ENCODE measurements around the gene IQCM.
"Not testable (repeated sequence)": the region's sequence is repeated elsewhere in the genome, so short reads cannot be mapped to it uniquely, and the experiment has no call there.

IQCM gene

DNA sequence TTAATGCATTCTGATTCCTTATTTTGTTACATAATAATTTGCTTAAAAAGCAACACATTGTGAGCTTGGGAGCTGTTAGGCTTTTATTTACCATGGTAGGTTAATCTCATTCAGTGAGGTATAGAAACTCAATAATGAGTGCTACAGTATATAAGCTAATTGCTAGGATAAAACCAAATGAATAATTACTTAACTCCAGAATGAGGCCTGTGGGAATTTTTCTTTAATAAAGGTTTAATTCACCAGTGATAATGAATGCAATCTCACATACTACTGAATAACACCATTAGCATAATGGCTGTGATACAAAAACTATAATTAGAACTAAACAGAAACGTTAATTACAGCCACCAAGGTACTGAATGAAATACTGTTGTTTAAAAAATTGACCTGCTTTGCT, 326.3 kb downstream of the IQCM start:
- DNase-seq (ENCODE audit: low read depth in 2 of 3, low spot score in 2 of 3), result no peak

DNA sequence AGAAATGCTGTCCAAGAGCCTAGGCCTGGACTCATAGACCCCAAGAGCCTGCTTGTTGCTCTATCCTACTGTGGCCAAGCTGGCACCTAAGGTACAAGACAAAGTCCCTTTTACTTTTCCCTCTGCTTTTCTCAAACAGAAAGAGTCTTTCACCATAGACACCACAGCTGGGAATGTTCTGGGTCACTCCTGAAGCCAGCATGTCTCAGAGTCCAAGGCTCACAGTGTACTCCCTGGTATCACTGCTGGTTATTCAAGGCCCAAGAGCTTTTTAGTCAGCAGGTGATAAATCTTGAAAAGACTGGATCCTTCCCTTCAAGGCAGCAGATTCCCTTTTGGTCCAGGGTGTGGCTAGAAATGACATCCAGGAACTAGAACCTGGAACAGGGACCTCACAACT, 328.8 kb downstream of the IQCM start:
- DNase-seq (ENCODE audit: low read depth in 2 of 3, low spot score in 2 of 3), result no peak

DNA sequence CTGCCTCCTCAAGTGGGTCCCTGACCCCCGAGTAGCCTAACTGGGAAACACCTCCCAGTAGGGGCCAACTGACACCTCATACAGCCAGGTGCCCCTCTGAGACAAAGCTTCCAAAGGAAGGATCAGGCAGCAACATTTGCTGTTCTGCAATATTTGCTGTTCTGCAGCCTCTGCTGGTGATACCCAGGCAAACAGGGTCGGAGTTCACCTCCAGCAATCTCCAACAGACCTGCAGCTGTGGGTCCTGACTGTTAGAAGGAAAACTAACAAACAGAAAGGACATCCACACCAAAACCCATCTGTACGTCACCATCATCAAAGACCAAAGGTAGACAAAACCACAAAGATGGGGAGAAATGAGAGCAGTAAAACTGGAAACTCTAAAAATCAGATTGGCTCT, 347.0 kb downstream of the IQCM start:
- DNase-seq (ENCODE audit: low read depth in 2 of 3, low spot score in 2 of 3), result not testable (repeated sequence)

DNA sequence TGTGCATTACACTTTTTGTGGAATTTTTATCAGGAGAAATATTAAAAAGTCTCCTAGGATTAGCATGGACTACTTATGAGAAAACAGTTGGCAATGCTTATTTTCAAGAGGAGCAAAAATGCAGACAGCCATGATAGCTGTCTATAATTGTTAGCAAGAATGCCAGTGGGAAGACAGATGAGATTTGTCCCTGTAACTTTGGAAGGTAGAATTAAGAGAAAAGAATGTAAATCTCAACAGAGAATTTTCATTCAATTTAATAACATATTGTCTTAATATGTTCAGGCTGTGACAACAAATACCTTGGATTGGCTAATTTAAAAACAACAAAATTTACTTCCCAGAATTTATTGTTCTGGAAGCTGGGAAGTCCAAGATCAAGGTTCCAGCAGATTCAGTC, 349.2 kb downstream of the IQCM start:
- DNase-seq (ENCODE audit: low read depth in 2 of 3, low spot score in 2 of 3), result no peak

DNA sequence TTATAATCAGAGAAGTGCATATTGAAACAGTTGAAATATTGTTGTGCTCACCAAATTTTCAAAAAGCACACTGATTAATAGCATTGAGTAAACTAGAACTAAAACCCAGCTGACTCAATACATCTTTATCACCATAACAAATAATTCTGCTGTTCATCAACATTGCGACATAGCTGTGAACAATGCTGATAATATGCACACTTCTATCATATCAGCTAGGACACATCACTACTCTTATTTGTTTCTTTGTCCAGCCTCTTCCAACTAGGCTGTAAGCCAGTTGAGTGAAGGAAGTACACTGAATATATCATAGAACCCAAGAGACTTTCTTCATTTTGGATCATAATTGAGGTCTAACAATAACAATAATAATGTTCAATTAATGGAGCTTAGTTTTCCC, 349.7 kb downstream of the IQCM start:
- no peak for DNase-seq (ENCODE audit: low read depth in 2 of 3, low spot score in 2 of 3)

DNA sequence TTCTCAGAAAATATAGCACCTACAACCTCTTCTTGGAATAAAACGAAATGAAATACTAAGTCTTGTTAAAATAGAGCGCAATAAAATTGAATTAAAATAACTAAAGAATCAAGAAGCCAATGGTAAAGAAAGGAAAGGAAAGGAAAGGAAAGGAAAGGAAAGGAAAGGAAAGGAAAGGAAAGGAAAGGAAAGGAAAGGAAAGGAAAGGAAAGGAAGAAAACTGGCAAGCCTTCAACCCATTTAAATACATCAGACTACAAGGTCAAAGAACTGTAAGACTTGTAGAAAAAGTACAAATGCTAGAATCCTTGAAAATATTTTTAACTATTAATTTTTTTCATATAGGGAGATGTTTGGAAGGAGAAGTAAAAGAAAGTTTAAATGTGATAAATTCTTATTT, 372.1 kb downstream of the IQCM start:
- no peak for DNase-seq (ENCODE audit: low read depth in 2 of 3, low spot score in 2 of 3)

DNA sequence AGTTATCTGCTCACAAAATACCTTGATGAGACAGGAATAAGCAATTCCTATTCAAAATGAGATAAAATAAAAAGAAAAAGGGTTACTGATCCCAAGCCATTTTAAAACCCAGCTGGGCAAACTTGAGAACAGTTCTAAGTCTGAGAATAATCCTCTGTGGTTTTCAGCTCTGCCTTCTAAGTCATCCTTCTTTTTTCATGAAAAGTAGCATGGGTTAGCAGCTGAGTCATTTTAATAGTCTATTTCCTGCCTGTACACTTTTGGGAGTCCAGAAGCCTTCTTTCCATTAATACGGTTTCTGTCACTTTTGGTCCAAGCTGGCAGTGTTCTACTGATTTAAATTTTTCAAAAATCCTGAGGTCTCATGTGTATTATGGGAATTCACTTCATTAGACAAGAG, 374.3 kb downstream of the IQCM start:
- no peak for DNase-seq (ENCODE audit: low read depth in 2 of 3, low spot score in 2 of 3)

DNA sequence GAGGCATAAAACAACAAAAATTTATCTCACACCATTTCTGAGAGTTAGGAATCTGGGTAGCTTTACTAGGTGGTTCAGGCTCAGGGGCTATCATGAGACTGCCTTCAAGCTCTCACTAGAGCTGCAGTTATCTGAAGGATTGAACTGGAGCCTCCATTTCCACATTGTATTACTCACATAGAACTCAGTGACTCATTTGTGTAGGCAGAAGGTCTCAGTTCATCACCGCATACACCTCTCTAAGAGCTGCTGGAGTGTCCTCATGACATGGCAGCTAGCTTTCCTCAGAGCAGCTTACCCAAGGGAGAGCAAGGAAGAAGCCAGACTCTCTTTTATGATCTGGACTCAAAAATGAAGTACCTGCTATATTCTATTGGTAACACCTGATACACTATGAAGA, 389.2 kb downstream of the IQCM start:
- no peak for DNase-seq (ENCODE audit: low read depth in 2 of 3, low spot score in 2 of 3)

DNA sequence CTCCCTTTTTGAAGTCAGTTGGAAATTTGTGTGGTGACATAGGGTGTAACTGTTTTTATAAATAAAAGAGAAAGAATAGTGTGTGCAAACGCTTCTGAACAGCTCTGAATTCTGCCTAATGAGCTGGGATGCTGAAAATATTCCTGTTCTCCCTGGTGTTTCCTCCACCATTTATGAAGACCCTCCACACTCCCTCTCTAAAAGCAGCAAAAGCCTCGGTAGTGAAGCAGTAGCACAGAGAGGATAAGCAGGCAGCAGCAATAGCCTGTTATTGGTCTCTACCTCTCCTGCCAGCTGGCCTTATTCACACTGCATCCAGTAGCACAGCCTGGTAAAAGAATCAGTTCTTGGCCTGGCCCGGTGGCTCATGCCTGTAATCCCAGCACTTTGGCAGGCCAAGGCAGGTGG, 406.1 kb downstream of the IQCM start:
- DNase-seq (ENCODE audit: low read depth in 2 of 3, low spot score in 2 of 3), result no peak

DNA sequence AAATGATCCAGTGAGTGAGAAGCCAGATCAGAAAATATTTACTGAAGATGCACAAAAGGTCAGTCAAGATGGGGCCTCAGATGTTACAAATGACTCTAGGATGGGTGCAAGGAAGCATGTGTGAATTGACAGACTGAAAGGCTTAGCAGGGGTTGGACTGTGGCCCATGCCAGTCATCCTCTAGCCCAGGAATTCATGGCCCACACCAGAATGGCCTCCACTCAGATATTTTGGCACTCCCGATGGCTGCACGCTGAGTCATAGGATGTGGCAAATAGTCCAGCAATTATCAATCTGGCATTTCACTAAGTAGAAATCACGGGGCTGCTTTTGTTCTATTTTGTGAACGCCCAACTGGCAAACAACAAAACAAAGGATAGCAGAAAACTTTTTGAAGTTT, 406.5 kb downstream of the IQCM start:
- no peak for DNase-seq (ENCODE audit: low read depth in 2 of 3, low spot score in 2 of 3)

DNA sequence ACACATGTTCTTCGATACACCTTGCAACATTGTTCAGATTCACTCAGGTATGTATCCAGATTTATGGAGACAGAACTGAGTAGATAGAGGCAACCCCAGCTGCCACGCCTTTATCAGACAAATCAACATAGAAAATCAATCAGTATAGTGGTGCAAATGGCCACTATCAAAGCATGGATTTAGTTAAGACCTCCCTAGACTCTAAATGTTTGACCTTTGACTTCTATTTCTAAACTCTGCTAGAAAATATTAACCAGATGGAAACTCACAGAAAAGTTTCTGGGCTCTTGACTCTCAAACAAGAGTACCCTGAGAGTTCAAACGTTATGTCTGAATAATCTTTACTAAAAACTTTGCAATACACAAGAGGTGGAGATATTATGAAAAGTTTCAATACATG, 411.5 kb downstream of the IQCM start:
- DNase-seq (ENCODE audit: low read depth in 2 of 3, low spot score in 2 of 3), result no peak

DNA sequence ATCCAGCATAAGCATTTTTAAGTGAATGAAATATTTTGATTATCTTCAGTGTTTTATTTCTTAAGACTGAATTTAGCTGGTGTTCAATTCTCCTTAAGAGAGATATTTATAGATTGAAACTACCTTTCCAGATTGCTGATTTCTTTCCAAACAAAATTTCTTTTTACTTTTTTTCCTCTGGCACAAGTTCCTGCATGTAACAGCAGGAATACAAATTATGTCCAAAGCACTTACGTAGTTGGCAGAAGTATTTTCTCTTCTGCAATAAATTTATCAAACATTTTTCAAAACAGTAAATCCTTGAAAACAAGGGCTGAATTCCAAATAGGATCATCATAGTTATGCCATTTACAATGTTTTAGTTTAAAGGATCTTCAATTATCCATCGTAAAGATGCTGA, 412.6 kb downstream of the IQCM start:
- DNase-seq (ENCODE audit: low read depth in 2 of 3, low spot score in 2 of 3), result no peak

DNA sequence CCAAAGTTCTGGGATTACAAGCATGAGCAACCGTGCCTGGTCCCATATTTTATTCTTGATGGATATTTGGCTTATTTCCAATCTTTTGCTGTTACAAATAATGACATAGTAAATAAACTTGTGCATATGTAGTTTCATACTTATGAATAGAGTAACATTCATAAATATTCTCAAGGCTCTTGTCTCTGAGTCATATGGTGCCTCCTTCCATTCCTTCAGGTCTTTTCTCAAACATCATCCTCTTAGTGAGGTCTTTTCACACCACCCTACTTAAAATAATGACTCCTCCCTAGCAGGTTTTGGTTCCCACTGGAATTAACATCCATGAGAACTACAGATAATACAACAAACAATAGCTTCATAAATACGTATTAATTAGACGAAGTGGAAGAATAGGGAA, 416.6 kb downstream of the IQCM start:
- DNase-seq (ENCODE audit: low read depth in 2 of 3, low spot score in 2 of 3), result no peak

DNA sequence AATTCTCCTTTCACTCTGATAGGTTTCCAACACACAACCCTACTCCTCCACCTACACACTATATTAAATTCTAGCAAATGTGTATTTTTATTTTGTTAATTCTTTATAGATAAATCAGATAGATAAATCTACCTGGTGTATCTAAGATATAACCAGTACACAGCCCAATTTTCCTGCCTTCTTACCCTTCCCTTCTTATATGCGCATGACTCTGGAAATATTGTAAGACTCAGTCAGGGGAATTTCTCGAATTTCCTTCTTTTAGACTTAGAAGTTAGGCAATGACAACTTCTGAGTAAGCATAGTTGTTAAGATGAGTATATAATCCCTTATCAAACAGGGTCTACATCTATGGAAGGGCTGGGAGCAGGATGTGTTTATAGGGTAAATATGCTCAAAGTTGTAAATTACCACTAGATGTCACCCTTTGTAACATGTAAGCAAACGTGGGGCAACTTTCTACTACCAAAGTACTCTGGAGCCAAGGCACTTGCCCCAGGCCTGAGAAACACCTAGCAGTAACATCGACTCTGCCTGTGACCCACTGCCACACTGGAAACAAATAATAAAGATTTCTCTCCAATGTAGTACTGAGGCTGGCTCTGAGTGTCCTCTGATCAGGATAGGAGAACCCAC, 444.7 kb downstream of the IQCM start:
- no peak for DNase-seq (ENCODE audit: low read depth in 2 of 3, low spot score in 2 of 3)

DNA sequence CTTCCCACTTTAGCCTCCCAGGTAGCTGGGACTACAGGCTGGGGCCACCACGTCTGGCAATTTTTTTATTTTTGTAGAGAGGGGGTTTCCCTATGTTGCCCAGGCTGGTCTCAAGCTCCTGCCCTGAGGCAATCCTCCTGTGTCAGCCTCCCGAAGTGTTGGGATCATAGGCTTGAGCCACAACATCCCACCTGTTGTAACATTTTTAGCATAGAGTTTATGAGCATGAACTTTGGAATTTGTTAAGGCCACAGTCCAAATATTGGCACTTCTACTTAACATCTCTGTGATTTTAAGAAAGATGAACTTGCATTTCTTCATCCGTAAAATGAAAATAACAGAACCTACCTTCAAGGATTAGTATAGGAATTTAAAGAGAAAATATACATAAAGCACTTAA, 445.6 kb downstream of the IQCM start:
- no peak for DNase-seq (ENCODE audit: low read depth in 2 of 3, low spot score in 2 of 3)

DNA sequence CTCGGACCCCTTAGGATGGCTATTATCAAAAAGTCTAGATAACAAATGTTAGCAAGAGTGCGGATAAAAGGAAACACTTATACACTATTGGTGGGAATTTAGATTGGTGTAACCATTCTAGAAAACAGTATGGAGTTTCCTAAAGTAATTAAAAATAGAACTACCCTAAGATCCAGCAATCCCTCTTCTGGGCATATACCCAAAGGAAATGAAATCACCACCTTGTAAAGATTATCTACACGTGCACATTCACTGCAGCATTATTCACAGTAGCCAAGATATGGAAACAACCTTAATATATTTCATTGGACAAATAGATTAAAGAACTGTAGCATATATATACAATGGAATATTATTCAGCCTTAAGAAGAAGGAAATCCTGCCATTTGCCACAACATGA, 462.4 kb downstream of the IQCM start:
- DNase-seq (ENCODE audit: low read depth in 2 of 3, low spot score in 2 of 3), result no peak

DNA sequence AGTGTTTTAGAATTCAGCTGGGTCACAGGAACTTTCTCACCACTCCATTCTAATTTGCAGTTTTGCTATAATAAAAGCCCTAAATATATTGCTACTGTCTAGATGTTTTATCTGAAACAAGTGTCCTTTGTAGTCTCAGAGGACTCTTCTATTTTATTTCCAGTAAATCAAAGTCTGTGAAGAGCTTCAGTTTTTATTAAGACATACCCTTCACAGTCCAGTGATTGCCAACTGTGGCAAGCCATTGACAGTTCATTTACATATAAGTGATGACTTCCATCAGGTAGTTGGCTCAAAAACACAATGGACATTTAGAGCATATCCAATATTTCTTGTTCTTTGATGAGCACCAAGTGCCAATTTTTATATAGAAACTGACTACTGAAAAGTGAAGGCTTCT, 466.1 kb downstream of the IQCM start:
- DNase-seq (ENCODE audit: low read depth in 2 of 3, low spot score in 2 of 3), result no peak

DNA sequence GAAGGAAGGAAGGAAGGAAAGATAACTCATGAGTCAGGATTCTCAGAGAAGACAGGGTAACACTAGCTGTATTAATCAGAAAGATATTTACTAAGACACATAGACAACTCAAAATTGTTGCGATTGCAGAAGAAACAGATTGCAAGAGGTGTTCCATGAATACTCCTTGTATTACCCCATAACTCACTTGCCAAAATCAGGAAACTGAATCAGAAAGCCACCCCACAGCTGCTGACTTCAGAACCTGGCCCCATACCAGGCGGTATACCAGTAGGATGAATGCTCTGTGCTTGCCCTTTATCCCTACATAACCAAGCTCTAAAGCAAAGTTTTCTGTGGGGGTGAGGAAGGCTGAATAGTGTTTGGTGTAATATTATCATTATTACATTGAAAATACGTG, 468.5 kb downstream of the IQCM start:
- no peak for DNase-seq (ENCODE audit: low read depth in 2 of 3, low spot score in 2 of 3)

DNA sequence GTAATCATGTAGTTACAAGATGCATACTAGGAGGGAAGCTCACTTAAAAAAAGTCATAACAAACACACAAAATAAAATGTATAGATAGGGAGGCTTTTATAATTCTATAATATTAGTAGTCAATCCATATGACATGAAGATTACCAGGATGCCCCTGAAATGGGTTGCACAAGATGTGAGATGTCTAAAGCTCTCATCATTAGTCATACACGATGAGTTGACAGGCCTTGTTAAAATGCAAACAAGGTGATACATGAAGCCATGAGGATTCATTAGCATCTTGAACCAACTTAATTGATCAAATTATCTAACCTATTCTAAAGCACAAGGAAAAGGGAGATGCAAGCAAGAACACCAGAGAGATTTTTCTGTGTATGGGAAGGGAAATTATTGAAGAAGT, 470.2 kb downstream of the IQCM start:
- DNase-seq (ENCODE audit: low read depth in 2 of 3, low spot score in 2 of 3), result no peak

DNA sequence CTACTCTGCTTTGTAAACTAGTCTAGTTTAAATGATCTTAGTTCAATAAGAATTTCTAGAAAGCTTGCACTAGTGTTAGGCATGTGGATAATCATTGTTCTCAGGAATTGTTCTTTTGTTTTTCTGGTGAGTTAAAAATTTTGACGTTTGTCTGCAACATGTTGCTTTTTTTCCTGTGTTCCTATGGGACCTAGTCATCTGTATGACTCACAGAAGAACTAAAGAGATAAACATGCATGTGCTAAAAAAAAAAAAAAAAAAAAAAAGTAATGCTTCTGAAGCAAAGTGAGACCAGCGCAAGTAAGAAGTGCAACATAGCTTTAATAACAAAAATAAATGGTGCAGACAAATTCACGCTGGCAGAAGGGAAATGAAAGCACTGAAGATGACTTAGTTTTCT, 471.2 kb downstream of the IQCM start:
- no peak for DNase-seq (ENCODE audit: low read depth in 2 of 3, low spot score in 2 of 3)

DNA sequence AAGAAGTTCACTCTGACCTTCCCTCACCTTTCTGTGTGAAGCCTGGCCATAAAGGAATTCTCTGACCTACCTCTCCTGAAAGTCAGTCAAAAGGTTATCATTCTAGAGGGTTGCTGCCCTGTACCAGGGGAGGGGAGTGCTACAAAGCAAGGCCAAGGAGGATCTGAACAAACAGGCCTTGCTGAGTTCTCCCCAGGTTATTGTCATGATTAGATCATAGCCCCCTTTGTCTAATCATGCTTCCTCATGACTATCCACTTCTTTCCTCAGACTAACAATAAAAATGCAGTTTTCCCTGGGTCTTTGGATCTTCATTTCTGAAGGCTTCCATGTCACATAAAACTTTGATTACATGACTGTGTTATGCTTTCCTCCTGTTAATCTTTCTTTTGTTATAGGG, 472.0 kb downstream of the IQCM start:
- DNase-seq (ENCODE audit: low read depth in 2 of 3, low spot score in 2 of 3), result no peak

DNA sequence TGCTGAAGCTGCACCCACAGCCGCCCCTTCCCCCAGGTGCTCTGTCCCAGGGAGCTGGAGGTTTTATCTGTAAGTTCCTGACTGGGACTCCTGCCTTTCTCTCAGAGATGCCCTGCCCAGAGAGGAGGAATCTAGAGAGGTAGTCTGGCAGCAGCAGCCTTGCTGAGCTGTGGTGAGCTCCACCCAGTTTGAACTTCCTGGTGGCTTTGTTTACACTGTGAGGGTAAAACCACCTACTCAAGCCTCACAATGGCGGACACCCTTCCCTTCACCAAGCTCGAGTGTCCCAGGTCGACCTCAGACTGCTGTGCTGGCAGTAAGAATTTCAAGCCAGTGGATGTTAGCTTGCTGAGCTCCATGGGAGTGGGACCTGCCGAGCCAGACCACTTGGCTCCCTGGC, 474.5 kb downstream of the IQCM start:
- not testable (repeated sequence) for DNase-seq (ENCODE audit: low read depth in 2 of 3, low spot score in 2 of 3)

DNA sequence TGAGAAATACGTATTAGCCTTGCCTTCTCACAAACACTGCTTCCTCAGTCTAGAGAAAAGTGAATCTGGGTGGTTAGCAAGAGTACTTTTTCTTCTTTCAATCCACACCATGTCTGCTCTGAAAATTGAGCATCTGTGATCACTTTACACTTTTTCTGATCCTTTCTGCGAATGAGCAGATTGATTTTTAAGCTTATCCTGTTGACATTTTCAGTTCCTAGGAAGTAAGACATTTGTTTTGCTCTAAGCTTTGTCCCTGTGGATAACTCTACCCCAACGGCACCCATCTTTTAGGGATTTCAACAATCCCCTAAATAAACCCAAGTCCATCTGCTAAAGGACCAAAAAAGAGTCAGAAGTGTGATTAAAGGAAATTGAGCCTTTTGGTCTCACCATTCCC, 487.5 kb downstream of the IQCM start:
- no peak for DNase-seq (ENCODE audit: low read depth in 2 of 3, low spot score in 2 of 3)

DNA sequence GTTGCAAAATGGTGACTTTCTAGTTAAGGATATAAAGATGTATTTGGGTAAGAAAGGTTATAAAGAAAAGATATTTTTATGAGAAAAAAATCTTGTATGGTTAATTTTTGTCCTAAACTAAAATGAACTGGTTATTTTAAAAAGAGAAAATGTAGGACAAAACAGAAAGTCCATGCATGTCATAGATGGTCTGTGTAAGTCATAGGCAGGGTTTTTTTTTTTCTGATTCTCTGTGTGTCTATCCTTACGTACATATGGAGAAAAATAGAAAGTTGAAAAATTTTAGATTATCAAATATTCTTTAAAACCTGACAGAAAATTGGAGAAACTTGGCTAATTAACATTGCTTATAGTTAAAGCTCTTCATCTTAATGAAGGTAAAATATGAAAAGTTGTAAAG, 493.4 kb downstream of the IQCM start:
- no peak for DNase-seq (ENCODE audit: low read depth in 2 of 3, low spot score in 2 of 3)
